Skeletal muscle tissue (tissue), 4 donors: ENCODE data around the gene PPP2R2D. TPM values are rescaled to one million over a fixed set of nuclear protein-coding genes. Genes with fewer than 3 reads are reported as not detected.
"Not testable (repeated sequence)": the region's sequence is repeated elsewhere in the genome, so short reads cannot be mapped to it uniquely, and the experiment has no call there.

ENCODE experiments used
- H3K27ac ChIP-seq: one replicate; pipeline ENCODE4 v1.7.0; 2013; ENCODE audit warnings: mild to moderate bottlenecking, low read depth, low read length, inconsistent platforms
- H3K27me3 ChIP-seq, 3 donors: one replicate each; pipeline ENCODE4 v1.7.0; 2013; ENCODE audit warnings: low read length in 3 of 3; ENCODE audit not compliant: control insufficient read depth in 3 of 3, insufficient read depth in 3 of 3
- H3K36me3 ChIP-seq, 3 donors: one replicate each; pipeline ENCODE4 v1.7.0; 2013; ENCODE audit warnings: low read length in 3 of 3; ENCODE audit not compliant: control insufficient read depth in 3 of 3, insufficient read depth in 3 of 3
- H3K4me1 ChIP-seq, 3 donors: one replicate each; pipeline ENCODE4 v1.7.0; 2013; ENCODE audit warnings: low read length in 3 of 3, mild to moderate bottlenecking in 3 of 3; ENCODE audit not compliant: control insufficient read depth in 3 of 3, insufficient read depth in 3 of 3
- H3K4me3 ChIP-seq, 3 donors: one replicate each; pipeline ENCODE4 v1.7.0; 2013; ENCODE audit warnings: low read length in 3 of 3
- H3K9ac ChIP-seq, 3 donors: one replicate each; pipeline ENCODE4 v1.7.0; 2013; ENCODE audit warnings: low read length in 3 of 3, mild to moderate bottlenecking in 3 of 3, moderate library complexity in 2 of 3, low read depth in 1 of 3
- H3K9me3 ChIP-seq, 3 donors: one replicate each; pipeline ENCODE4 v1.7.0; 2013; ENCODE audit warnings: low read length in 3 of 3; ENCODE audit not compliant: control insufficient read depth in 3 of 3
- total RNA-seq: library from RNA; depleted of rRNA; stranded (reverse); fragments of >200 nt; gene quantifications from one replicate; pipeline ENCODE4 v1.2.3, GENCODE V29; 2014
- donor health status: Osteomylitis.

Gene PPP2R2D
- total RNA-seq, 1 donor from 2014 or later, result 27.1 TPM

DNA sequence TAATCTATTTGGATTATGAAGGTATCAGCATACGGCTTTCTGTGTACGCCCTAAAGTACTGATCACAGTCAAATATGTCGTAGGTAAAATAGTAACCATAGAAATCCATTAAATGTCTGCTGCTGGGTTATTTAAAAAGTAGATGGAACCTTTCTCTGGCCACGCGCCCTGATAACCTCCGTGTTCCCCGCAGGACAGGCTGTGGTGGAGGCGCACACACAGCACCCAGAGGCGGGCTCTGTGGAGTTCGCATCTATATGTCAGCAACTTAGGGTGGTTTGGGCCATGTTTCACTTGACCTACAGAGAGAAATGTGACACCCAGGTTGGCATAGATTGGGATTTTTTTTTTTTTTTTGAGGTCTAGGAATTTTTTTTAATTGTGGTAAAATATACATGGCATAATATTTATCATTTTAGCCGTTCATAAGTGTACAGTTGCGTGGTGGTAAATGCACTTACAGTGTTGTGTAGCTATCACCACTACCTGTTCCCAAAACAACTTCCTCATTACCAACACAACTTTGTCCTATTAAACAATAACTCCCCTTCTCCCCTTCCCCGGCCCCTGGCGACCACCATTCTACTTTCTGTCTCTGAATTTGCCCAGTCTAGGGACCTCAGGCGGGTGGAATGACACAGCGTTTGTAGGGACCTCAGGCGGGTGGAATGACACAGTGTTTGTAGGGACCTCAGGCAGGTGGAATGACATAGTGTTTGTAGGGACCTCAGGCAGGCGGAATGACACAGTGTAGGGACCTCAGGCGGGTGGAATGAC lies 15.4 kb downstream of the PPP2R2D start:
- H3K4me1 ChIP-seq, result peaks cover 4 to 7% (median 7%) of the 10 kb centered on the region in 3 donors

GRCh38 chr10:131916767-131917160 lies 16.0 kb downstream of the PPP2R2D start:
- H3K36me3 ChIP-seq, H3K27me3 ChIP-seq, H3K4me1 ChIP-seq, H3K9me3 ChIP-seq, H3K27ac ChIP-seq, H3K9ac ChIP-seq, H3K4me3 ChIP-seq: not testable (repeated sequence)

More for the DNA sequence above, 15.4 kb downstream of the PPP2R2D start:
- no peaks in the 10 kb centered on the region for H3K27me3 ChIP-seq
- no peak overlapping the region for H3K27ac ChIP-seq
- H3K9ac ChIP-seq, result no peak overlapping the region
- H3K36me3 ChIP-seq, result peaks cover 0 to 5% (median 0%) of the 10 kb centered on the region in 3 donors
- H3K9me3 ChIP-seq, result no peaks in the 10 kb centered on the region
- no peak overlapping the region for H3K4me3 ChIP-seq

- H3K4me1 ChIP-seq, H3K27ac ChIP-seq, H3K9me3 ChIP-seq, H3K36me3 ChIP-seq, H3K4me3 ChIP-seq, H3K9ac ChIP-seq, H3K27me3 ChIP-seq: not testable (repeated sequence)
Measured at GRCh38 chr10:131917496-131917895, 16.7 kb downstream of the PPP2R2D start.

GRCh38 chr10:131919461-131919860 lies 18.7 kb downstream of the PPP2R2D start:
- H3K9me3 ChIP-seq, H3K4me3 ChIP-seq, H3K36me3 ChIP-seq, H3K9ac ChIP-seq, H3K27me3 ChIP-seq, H3K27ac ChIP-seq: not testable (repeated sequence)
- H3K4me1 ChIP-seq, result peaks cover 0 to 11% (median 7%) of the 10 kb centered on the region in 3 donors

- Histone ChIP-seq H3K27me3 (no peaks in the 10 kb centered on the region), H3K4me3 (no peak overlapping the region), H3K36me3 (no peaks in the 10 kb centered on the region), H3K27ac (no peak overlapping the region), H3K4me1 (peaks cover 0 to 11% (median 7%) of the 10 kb centered on the region in 3 donors), H3K9me3 (no peaks in the 10 kb centered on the region), H3K9ac (no peak overlapping the region)
Measured at GRCh38 chr10:131920151-131920550, 19.3 kb downstream of the PPP2R2D start.

GRCh38 chr10:131920693-131921092 lies 19.9 kb downstream of the PPP2R2D start:
- Histone ChIP-seq H3K36me3 (no peaks in the 10 kb centered on the region), H3K4me1 (peaks cover 0 to 11% (median 7%) of the 10 kb centered on the region in 3 donors), H3K27ac (no peak overlapping the region), H3K9me3 (no peaks in the 10 kb centered on the region), H3K4me3 (no peak overlapping the region), H3K27me3 (no peaks in the 10 kb centered on the region), H3K9ac (no peak overlapping the region)

DNA sequence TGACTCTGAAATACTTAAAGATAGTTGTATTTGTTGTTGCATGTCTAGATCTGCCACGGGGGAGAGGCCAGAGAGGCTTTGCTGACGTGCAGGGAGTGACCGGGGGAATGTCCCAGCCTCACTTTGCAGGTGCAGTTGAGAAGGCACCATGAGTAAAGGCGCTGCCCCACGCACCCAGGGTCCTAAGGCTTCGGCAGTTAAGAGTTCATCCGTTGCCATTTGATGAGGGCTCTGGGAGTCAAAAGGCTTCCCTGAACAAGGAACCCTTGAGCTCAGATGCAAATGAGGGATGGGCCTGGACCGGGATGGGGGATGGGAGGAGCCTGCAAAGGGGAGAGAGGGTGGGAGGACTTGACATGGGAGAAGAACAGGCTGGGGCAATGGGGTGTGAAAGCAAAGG lies 20.4 kb downstream of the PPP2R2D start:
- Histone ChIP-seq H3K9ac (no peak overlapping the region), H3K4me1 (peaks cover 0 to 11% (median 7%) of the 10 kb centered on the region in 3 donors), H3K9me3 (no peaks in the 10 kb centered on the region), H3K27me3 (no peaks in the 10 kb centered on the region), H3K36me3 (no peaks in the 10 kb centered on the region), H3K4me3 (no peak overlapping the region), H3K27ac (no peak overlapping the region)

DNA sequence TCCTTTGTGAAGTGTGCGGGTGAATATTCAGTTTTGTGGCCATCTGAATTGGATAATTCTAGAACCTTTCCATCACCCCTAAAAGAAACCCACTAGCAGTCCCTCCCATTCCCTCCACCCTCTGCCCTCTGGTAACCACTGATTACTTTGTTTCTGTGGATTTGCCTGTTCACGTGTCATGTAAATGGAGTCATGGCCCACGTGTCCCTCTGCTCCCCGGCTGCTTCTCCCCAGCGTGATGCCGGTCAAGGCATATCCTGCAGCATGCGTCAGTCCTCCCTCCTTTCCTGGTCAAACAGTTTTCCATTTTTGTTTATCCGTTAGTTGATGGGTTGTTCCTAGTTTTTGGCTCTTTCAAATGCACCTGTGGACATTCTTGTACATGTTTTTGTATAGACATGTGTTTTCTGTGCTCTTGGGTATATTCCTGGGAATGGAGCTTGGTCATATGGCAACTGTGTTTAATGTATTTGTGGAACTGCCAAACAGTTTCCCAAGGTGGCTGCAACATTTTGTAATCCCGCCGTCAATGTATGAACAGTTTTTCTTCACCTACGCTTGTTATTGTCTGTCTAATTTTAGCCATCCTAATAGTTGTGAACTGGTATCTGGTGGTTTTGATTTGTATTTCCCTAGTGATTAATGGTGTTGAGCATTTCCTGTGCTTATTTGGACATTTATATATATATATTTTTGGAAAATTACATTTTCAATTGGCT lies 22.4 kb downstream of the PPP2R2D start:
- H3K9ac ChIP-seq, result no peak overlapping the region
- no peaks in the 10 kb centered on the region for H3K27me3 ChIP-seq
- no peak overlapping the region for H3K27ac ChIP-seq
- H3K4me3 ChIP-seq, result no peak overlapping the region
- peaks cover 11 to 16% (median 13%) of the 10 kb centered on the region in 3 donors for H3K4me1 ChIP-seq
- no peaks in the 10 kb centered on the region for H3K9me3 ChIP-seq
- H3K36me3 ChIP-seq, result no peaks in the 10 kb centered on the region

DNA sequence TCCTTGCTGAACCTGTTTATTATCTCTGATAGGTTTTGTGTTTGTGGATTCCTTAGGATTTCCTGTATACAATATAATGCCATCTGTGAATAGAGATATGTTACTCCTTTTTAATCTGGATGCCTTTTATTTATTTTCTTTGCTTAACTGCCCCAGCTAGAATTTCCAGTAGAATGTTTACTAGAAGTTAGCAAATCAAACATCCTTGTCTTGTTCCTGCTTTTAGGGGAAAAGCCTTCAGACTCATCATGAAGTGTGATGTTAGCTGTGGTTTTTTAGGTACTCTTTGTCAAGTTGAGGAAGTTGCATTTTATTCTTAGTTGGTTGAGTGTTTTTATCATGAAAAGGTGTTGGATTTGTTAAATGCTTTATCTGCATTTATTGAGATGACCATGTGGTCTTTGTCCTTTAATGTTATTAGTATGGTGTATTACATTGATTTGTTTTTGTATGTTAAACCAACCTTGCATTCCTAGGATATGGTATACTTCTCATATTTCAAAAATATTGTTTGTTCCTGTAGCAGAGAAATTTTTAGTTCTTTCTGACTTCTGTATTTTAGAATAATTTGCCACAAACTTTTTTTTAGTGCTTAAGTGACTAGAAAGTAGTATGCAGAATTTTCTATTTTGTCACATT lies 24.3 kb downstream of the PPP2R2D start:
- Histone ChIP-seq H3K27me3 (no peaks in the 10 kb centered on the region), H3K27ac (no peak overlapping the region), H3K9me3 (no peaks in the 10 kb centered on the region), H3K4me1 (peaks cover 11 to 31% (median 25%) of the 10 kb centered on the region in 3 donors), H3K9ac (no peak overlapping the region), H3K36me3 (peaks cover 0 to 3% (median 2%) of the 10 kb centered on the region in 3 donors), H3K4me3 (no peak overlapping the region)

GRCh38 chr10:131925716-131926115 lies 24.9 kb downstream of the PPP2R2D start:
- Histone ChIP-seq H3K9ac (no peak overlapping the region), H3K27ac (no peak overlapping the region), H3K4me1 (peaks cover 11 to 37% (median 28%) of the 10 kb centered on the region in 3 donors), H3K4me3 (no peak overlapping the region), H3K27me3 (no peaks in the 10 kb centered on the region), H3K36me3 (peaks cover 0 to 3% (median 2%) of the 10 kb centered on the region in 3 donors), H3K9me3 (no peaks in the 10 kb centered on the region)
